Retinal pigment epithelial cell (primary cell): ENCODE measurements around the gene ROPN1B.
A peak's percentile ranks its signal among the peaks of the same experiment; 100 is the strongest.
"Not testable (repeated sequence)": the region's sequence is repeated elsewhere in the genome, so short reads cannot be mapped to it uniquely, and the experiment has no call there.

Experiments
- DNase-seq: peaks from one replicate; pipeline ENCODE4 v3.0.0-alpha.2; 2010; ENCODE audit warnings: low read depth
- H3K4me3 ChIP-seq: 2 replicates; pipeline ENCODE4 v1.5.1; 2011; ENCODE audit warnings: mild to moderate bottlenecking, low read length, control low read depth, moderate library complexity
- TF ChIP-seq, protein P1 (sequence below): conservative IDR thresholded peaks from 2 replicates; pipeline ENCODE4 v1.5.1; 2011; ENCODE audit warnings: low read depth, low read length, control low read depth, inconsistent platforms

ROPN1B gene

GRCh38 chr3:125984951-125985350 lies 16.0 kb downstream of the ROPN1B start:
- not testable (repeated sequence) for H3K4me3 ChIP-seq, DNase-seq

DNA sequence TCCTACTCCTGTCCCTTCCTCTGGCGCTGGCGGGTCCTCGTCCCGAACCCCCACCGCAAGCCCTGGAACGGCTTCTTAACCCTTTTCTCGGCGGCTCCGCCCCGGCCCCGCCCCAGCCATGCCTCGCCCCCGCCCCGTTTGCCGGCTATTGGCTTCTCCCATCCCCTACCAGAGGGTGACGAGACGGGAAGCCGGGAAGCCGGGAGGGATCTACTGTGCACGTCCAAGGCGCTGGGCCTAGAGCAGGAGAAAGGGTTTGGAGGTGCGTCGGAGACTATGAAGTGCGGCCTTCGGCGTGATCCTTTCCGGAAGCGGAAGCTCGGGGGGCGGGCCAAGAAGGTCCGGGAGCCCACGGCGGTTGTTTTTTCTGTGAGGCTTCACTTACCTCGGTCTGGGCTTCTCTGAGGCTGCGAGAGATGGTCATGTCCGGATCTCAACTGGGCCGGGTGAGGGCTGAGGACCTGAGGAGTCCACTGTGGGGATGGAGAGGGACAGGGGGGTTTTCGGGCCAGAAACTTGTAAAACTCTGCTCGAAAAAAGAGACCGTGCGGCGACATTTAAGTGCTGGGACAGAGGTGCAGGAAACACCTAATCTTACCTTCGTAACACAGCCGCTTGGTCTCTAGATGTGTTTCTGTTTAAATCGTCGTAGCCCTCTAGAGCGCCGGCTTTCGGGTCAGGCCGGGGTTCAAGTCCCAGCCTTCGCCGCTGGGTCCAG lies 21.4 kb downstream of the ROPN1B start:
- TF ChIP-seq, protein P1, sequence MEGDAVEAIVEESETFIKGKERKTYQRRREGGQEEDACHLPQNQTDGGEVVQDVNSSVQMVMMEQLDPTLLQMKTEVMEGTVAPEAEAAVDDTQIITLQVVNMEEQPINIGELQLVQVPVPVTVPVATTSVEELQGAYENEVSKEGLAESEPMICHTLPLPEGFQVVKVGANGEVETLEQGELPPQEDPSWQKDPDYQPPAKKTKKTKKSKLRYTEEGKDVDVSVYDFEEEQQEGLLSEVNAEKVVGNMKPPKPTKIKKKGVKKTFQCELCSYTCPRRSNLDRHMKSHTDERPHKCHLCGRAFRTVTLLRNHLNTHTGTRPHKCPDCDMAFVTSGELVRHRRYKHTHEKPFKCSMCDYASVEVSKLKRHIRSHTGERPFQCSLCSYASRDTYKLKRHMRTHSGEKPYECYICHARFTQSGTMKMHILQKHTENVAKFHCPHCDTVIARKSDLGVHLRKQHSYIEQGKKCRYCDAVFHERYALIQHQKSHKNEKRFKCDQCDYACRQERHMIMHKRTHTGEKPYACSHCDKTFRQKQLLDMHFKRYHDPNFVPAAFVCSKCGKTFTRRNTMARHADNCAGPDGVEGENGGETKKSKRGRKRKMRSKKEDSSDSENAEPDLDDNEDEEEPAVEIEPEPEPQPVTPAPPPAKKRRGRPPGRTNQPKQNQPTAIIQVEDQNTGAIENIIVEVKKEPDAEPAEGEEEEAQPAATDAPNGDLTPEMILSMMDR = no peak
- peak overlapping the region; percentile 68 for H3K4me3 ChIP-seq
- peak; percentile 67 for DNase-seq

- DNase-seq, H3K4me3 ChIP-seq: not testable (repeated sequence)
Measured at GRCh38 chr3:125996751-125997150, 27.8 kb downstream of the ROPN1B start.

DNA sequence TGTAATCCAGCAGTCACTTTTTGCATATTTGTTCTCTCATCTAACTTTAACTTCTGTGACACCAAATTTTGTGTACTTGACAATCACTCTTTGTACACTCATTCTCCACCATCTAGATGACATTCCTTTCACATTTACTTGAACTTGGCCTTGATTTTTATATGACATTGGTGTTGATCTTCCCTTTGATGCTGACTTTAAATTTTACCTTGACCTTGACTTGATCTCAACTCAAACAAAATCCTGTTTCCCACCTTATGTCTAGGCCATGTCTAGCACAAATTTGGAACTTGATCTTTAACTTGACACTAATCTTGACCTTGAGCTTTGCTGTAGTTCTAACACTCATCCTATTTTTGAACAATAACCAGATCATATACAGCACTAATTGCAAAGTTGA lies 33.2 kb downstream of the ROPN1B start:
- no peak overlapping the region for H3K4me3 ChIP-seq
- TF ChIP-seq, protein P1 = no peak
- DNase-seq = no peak

GRCh38 chr3:126003447-126004190 lies 34.6 kb downstream of the ROPN1B start:
- TF ChIP-seq, protein P1 = no peak
- H3K4me3 ChIP-seq = no peak overlapping the region
- no peak for DNase-seq

DNA sequence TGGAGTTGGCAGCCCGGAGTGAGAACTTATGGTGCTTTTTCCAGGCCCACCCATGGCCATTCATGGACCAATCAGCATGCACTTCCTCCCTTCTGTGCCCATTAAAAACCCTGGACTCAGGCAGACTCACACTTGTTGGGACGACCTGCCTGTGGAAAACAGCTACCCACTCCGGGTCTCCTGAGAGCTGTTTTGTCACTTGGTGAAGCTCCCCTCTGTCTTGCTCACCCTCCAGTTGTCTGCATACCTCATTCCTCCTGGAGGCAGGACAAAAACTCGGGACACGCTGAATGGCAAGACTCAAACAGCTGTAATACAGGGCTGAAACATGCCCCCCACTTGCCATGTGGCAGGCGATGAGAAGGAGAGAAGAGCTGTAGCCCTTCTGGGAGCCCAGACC lies 35.2 kb downstream of the ROPN1B start:
- no peak overlapping the region for H3K4me3 ChIP-seq
- DNase-seq = no peak
- TF ChIP-seq, protein P1 = no peak

GRCh38 chr3:126004692-126005091 lies 35.7 kb downstream of the ROPN1B start:
- no peak overlapping the region for H3K4me3 ChIP-seq
- TF ChIP-seq, protein P1 = no peak
- DNase-seq = no peak

- DNase-seq = no peak
- no peak overlapping the region for H3K4me3 ChIP-seq
- TF ChIP-seq, protein P1 = no peak
Measured at GRCh38 chr3:126005951-126006350, 37.0 kb downstream of the ROPN1B start.
